HEK293 (cell line): Measurements from ENCODE around the gene SF1.

ENCODE experiments used
- CTCF ChIA-PET: fragments of 350-600 bp; formaldehyde crosslinking; extraction: SDS; loops from one replicate; lab custom pipeline; 2021; ENCODE audit warnings: antibody characterized with exemption; lab: Yijun Ruan, JAX
- POLR2A ChIA-PET: fragments of 300-600 bp; formaldehyde crosslinking; extraction: SDS; loops from one replicate; lab custom pipeline; 2020; ENCODE audit warnings: antibody characterized with exemption, inconsistent platforms; lab: Yijun Ruan, JAX
- H3K27ac ChIP-seq: fragments of 200-500 bp; sonication (Bioruptor generic); 2 replicates; pipeline ENCODE4 v1.5.1; 2014; ENCODE audit warnings: low read depth, low read length, control low read depth, inconsistent platforms; ENCODE audit errors: extremely low read depth
- H3K36me3 ChIP-seq, 2 experiments: fragments of 200-500 bp in 1 of 2; sonication (Bioruptor generic) in 1 of 2; 1 replicate in 1 of 2; 2 replicates in 1 of 2; pipeline ENCODE4 v1.5.1; 2014 to 2017; ENCODE audit warnings: inconsistent platforms in 2 of 2, low read length in 2 of 2; ENCODE audit not compliant: control insufficient read depth in 2 of 2, insufficient read depth in 1 of 2
- H3K4me1 ChIP-seq: fragments of 200-500 bp; sonication (Bioruptor generic); 2 replicates; pipeline ENCODE4 v1.5.1; 2014; ENCODE audit warnings: mild to moderate bottlenecking, low read length, inconsistent platforms; ENCODE audit not compliant: control insufficient read depth, insufficient read depth
- H3K4me3 ChIP-seq: 2 replicates; pipeline ENCODE4 v1.5.1; 2011; ENCODE audit warnings: low read depth, mild to moderate bottlenecking, control low read depth, low read length, moderate library complexity
- H3K9me3 ChIP-seq: fragments of 200-500 bp; sonication (Bioruptor generic); 2 replicates; pipeline ENCODE4 v1.5.1; 2014; ENCODE audit warnings: low read depth, low read length, inconsistent platforms; ENCODE audit not compliant: control insufficient read depth, insufficient read depth
- EGR2 ChIP-seq: fragments of 450-650 bp; formaldehyde crosslinking; IDR thresholded peaks from 2 replicates; pipeline ENCODE4 v1.5.1; 2016; ENCODE audit warnings: low read depth, missing biosample characterization, missing genetic modification characterization
- FEZF1 ChIP-seq: fragments of 450-650 bp; formaldehyde crosslinking; IDR thresholded peaks from 2 replicates; pipeline ENCODE4 v1.5.1; 2016; ENCODE audit warnings: missing biosample characterization, missing genetic modification characterization
- GLI4 ChIP-seq: fragments of 450-650 bp; formaldehyde crosslinking; IDR thresholded peaks from 2 replicates; pipeline ENCODE4 v1.5.1; 2016; ENCODE audit warnings: missing biosample characterization, missing genetic modification characterization
- KLF1 ChIP-seq: fragments of 450-650 bp; formaldehyde crosslinking; IDR thresholded peaks from 2 replicates; pipeline ENCODE4 v1.5.1; 2016; ENCODE audit warnings: missing biosample characterization, missing genetic modification characterization
- SCRT2 ChIP-seq: fragments of 450-650 bp; formaldehyde crosslinking; IDR thresholded peaks from 2 replicates; pipeline ENCODE4 v1.5.1; 2016; ENCODE audit warnings: missing biosample characterization, missing genetic modification characterization
- SP2 ChIP-seq: fragments of 450-650 bp; formaldehyde crosslinking; IDR thresholded peaks from 2 replicates; pipeline ENCODE4 v1.5.1; 2016; ENCODE audit warnings: missing biosample characterization, missing genetic modification characterization
- ZBTB8A ChIP-seq: fragments of 450-650 bp; formaldehyde crosslinking; IDR thresholded peaks from 2 replicates; pipeline ENCODE4 v1.5.1; 2016; ENCODE audit warnings: missing biosample characterization, missing genetic modification characterization
- ZFHX2 ChIP-seq: fragments of 450-650 bp; formaldehyde crosslinking; conservative IDR thresholded peaks from 2 replicates; pipeline ENCODE4 v1.5.1; 2016; ENCODE audit warnings: missing biosample characterization, missing genetic modification characterization
- ZFP3 ChIP-seq: fragments of 450-650 bp; formaldehyde crosslinking; IDR thresholded peaks from 2 replicates; pipeline ENCODE4 v1.5.1; 2016; ENCODE audit warnings: low read depth, missing biosample characterization, missing genetic modification characterization
- ZIC2 ChIP-seq: fragments of 450-650 bp; formaldehyde crosslinking; IDR thresholded peaks from 2 replicates; pipeline ENCODE4 v1.5.1; 2016; ENCODE audit warnings: missing biosample characterization, missing genetic modification characterization
- ZNF701 ChIP-seq: fragments of 450-650 bp; formaldehyde crosslinking; IDR thresholded peaks from 2 replicates; pipeline ENCODE4 v1.5.1; 2016; ENCODE audit warnings: missing biosample characterization, missing genetic modification characterization
- TF ChIP-seq, protein P1 (sequence below): fragments of 450-650 bp; formaldehyde crosslinking; conservative IDR thresholded peaks from 2 replicates; pipeline ENCODE4 v1.5.1; 2016; ENCODE audit warnings: low read depth, missing biosample characterization, missing genetic modification characterization
- TF ChIP-seq, protein P2 (sequence below): fragments of 450-650 bp; formaldehyde crosslinking; IDR thresholded peaks from 2 replicates; pipeline ENCODE4 v1.5.1; 2016; ENCODE audit warnings: missing biosample characterization, missing genetic modification characterization, borderline replicate concordance
- TF ChIP-seq, protein P3 (sequence below): fragments of 450-650 bp; formaldehyde crosslinking; IDR thresholded peaks from 2 replicates; pipeline ENCODE4 v1.5.1; 2016; ENCODE audit warnings: missing biosample characterization, missing genetic modification characterization

SF1 gene

GRCh38 chr11:64717268-64717578 lies 61.1 kb downstream of the SF1 start (continued):
- TF ChIP-seq ZIC2 (peak; percentile 16; the same call in 1 of the 2 replicates), KLF1 (tag by site-specific recombination) (no peak), GLI4 (tag by site-specific recombination) (no peak), ZBTB8A (tag by site-specific recombination) (no peak), ZNF701 (tag by site-specific recombination) (no peak), ZFP3 (tag by site-specific recombination) (no peak)
- TF ChIP-seq, protein P1, sequence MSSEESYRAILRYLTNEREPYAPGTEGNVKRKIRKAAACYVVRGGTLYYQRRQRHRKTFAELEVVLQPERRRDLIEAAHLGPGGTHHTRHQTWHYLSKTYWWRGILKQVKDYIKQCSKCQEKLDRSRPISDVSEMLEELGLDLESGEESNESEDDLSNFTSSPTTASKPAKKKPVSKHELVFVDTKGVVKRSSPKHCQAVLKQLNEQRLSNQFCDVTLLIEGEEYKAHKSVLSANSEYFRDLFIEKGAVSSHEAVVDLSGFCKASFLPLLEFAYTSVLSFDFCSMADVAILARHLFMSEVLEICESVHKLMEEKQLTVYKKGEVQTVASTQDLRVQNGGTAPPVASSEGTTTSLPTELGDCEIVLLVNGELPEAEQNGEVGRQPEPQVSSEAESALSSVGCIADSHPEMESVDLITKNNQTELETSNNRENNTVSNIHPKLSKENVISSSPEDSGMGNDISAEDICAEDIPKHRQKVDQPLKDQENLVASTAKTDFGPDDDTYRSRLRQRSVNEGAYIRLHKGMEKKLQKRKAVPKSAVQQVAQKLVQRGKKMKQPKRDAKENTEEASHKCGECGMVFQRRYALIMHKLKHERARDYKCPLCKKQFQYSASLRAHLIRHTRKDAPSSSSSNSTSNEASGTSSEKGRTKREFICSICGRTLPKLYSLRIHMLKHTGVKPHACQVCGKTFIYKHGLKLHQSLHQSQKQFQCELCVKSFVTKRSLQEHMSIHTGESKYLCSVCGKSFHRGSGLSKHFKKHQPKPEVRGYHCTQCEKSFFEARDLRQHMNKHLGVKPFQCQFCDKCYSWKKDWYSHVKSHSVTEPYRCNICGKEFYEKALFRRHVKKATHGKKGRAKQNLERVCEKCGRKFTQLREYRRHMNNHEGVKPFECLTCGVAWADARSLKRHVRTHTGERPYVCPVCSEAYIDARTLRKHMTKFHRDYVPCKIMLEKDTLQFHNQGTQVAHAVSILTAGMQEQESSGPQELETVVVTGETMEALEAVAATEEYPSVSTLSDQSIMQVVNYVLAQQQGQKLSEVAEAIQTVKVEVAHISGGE: no peak

GRCh38 chr11:64716473-64717267 lies 61.7 kb downstream of the SF1 start:
- no peaks in the 10 kb centered on the region for H3K36me3 ChIP-seq
- CTCF ChIA-PET: interaction anchor here (0.5 to 2.6 kb wide), 4 partner anchors 28 to 399 kb away, joined by 3 to 11 read pairs (median 4); partner anchors contain the start of genes PRDX5 and TRMT112
- H3K27ac ChIP-seq: no peak overlapping the region
- TF ChIP-seq EGR2 (tag by site-specific recombination) (0 out of 2 replicates have a peak, but pooled peaks have one; percentile 46), FEZF1 (no peak)
- no peaks in the 10 kb centered on the region for H3K4me1 ChIP-seq
- no peak overlapping the region for H3K4me3 ChIP-seq
- POLR2A ChIA-PET: interaction anchor here (0.6 kb wide), 1 partner anchor 618 kb away, joined by 4 read pairs; no protein-coding TSS in a partner anchor
- no peaks in the 10 kb centered on the region for H3K9me3 ChIP-seq

DNA sequence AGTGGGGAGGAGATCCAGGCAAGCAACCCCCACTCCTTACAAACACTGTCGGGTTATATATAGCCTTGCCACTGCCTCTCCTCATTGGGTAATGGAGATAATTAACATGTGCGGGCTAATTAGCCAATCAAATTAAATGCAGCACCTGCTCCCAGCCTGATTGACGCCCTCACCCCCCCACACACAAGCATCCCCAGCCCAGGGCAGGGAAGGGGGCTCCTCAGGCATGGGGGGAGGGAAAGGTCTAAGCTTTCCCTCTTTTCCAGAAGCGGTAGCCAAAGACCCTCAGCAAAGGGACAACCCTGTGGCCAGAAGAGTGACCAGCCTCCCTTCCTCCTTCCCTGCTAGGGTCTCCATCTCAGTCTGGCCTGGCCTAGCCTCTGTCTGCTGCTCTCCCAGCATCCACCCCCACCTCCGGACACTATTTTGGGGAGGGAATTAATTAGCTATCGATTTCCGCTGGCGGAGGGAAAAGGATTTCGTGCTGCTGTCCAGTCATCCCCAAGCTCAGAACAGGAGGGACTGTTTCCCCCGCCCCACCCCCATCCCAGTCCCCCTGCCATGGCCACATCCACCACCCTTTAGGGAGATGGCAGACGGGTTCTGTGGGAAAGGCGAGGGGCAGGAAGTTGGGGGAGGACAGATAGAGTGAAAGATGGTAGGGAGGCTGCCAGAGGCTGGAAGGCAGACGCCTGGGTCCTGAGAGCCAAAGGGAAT lies 62.4 kb downstream of the SF1 start:
- ChIA-PET POLR2A (interaction anchor here (0.6 kb wide), 1 partner anchor 617 kb away, joined by 4 read pairs; no protein-coding TSS in a partner anchor), CTCF (interaction anchor here (0.5 to 2.6 kb wide), 4 partner anchors 27 to 96 kb away, joined by 3 to 11 read pairs (median 4); partner anchors contain the start of gene RASGRP2)
- no peak overlapping the region for H3K27ac ChIP-seq
- H3K9me3 ChIP-seq: no peaks in the 10 kb centered on the region
- TF ChIP-seq ZFHX2 (tag by site-specific recombination) (no peak), SP2 (tag by site-specific recombination) (0 out of 2 replicates have a peak, but pooled peaks have one; percentile 16)
- H3K36me3 ChIP-seq: no peaks in the 10 kb centered on the region
- H3K4me1 ChIP-seq: no peaks in the 10 kb centered on the region
- no peak overlapping the region for H3K4me3 ChIP-seq

- no peak overlapping the region for H3K27ac ChIP-seq
- POLR2A ChIA-PET: no interaction called here
- H3K9me3 ChIP-seq: no peaks in the 10 kb centered on the region
- H3K36me3 ChIP-seq: no peaks in the 10 kb centered on the region
- H3K4me3 ChIP-seq: no peak overlapping the region
- no peaks in the 10 kb centered on the region for H3K4me1 ChIP-seq
- CTCF ChIA-PET: interaction anchor here (0.6 to 2.6 kb wide), 4 partner anchors 26 to 125 kb away, joined by 3 to 11 read pairs (median 4); partner anchors contain the start of gene RASGRP2
- TF ChIP-seq, protein P2, sequence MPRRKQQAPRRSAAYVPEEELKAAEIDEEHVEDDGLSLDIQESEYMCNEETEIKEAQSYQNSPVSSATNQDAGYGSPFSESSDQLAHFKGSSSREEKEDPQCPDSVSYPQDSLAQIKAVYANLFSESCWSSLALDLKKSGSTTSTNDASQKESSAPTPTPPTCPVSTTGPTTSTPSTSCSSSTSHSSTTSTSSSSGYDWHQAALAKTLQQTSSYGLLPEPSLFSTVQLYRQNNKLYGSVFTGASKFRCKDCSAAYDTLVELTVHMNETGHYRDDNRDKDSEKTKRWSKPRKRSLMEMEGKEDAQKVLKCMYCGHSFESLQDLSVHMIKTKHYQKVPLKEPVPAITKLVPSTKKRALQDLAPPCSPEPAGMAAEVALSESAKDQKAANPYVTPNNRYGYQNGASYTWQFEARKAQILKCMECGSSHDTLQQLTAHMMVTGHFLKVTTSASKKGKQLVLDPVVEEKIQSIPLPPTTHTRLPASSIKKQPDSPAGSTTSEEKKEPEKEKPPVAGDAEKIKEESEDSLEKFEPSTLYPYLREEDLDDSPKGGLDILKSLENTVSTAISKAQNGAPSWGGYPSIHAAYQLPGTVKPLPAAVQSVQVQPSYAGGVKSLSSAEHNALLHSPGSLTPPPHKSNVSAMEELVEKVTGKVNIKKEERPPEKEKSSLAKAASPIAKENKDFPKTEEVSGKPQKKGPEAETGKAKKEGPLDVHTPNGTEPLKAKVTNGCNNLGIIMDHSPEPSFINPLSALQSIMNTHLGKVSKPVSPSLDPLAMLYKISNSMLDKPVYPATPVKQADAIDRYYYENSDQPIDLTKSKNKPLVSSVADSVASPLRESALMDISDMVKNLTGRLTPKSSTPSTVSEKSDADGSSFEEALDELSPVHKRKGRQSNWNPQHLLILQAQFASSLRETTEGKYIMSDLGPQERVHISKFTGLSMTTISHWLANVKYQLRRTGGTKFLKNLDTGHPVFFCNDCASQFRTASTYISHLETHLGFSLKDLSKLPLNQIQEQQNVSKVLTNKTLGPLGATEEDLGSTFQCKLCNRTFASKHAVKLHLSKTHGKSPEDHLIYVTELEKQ (tag by site-specific recombination): no peak
- TF ChIP-seq, protein P3, sequence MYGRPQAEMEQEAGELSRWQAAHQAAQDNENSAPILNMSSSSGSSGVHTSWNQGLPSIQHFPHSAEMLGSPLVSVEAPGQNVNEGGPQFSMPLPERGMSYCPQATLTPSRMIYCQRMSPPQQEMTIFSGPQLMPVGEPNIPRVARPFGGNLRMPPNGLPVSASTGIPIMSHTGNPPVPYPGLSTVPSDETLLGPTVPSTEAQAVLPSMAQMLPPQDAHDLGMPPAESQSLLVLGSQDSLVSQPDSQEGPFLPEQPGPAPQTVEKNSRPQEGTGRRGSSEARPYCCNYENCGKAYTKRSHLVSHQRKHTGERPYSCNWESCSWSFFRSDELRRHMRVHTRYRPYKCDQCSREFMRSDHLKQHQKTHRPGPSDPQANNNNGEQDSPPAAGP: no peak
- 0 out of 2 replicates have a peak, but pooled peaks have one; percentile 40 for TF ChIP-seq SCRT2 (tag by site-specific recombination)
- TF ChIP-seq, all 188 proteins: peak for 1
Measured at GRCh38 chr11:64715110-64715509, 63.2 kb downstream of the SF1 start.
